WTC11 (cell line): ENCODE results near the gene TMED10. TPM values are rescaled to one million over a fixed set of nuclear protein-coding genes. Genes with fewer than 3 reads are reported as not detected.

ENCODE experiments used
- ATF1 ChIP-seq: sonication (generic); formaldehyde crosslinking; IDR thresholded peaks from 2 replicates; pipeline ENCODE4 v1.8.1; 2023; ENCODE audit warnings: mild to moderate bottlenecking, moderate library complexity, missing genetic modification reagents
- CREB1 ChIP-seq: sonication (generic); formaldehyde crosslinking; IDR thresholded peaks from 2 replicates; pipeline ENCODE4 v1.8.0; 2023; ENCODE audit warnings: mild to moderate bottlenecking, missing genetic modification reagents
- FOXJ3 ChIP-seq: sonication (generic); formaldehyde crosslinking; IDR thresholded peaks from 2 replicates; pipeline ENCODE4 v1.9.0; 2021; ENCODE audit warnings: missing genetic modification reagents, mild to moderate bottlenecking, borderline replicate concordance
- FOXP1 ChIP-seq: sonication (generic); formaldehyde crosslinking; IDR thresholded peaks from 2 replicates; pipeline ENCODE4 v1.8.0; 2022; ENCODE audit warnings: missing genetic modification reagents, mild to moderate bottlenecking, moderate library complexity, borderline replicate concordance
- GRHL2 ChIP-seq: fragments of 250-450 bp; sonication (Bioruptor Pico); IDR thresholded peaks from 2 replicates; pipeline ENCODE4 v1.8.0; 2022; ENCODE audit warnings: mild to moderate bottlenecking, moderate library complexity; ENCODE audit not compliant: insufficient replicate concordance, severe bottlenecking
- JUN ChIP-seq: sonication (generic); formaldehyde crosslinking; IDR thresholded peaks from 2 replicates; pipeline ENCODE4 v1.8.0; 2023; ENCODE audit warnings: mild to moderate bottlenecking, missing genetic modification reagents
- MYBL2 ChIP-seq: sonication (generic); formaldehyde crosslinking; IDR thresholded peaks from 2 replicates; pipeline ENCODE4 v1.8.1; 2023; ENCODE audit warnings: mild to moderate bottlenecking, moderate library complexity, missing genetic modification reagents
- NFE2L1 ChIP-seq: sonication (generic); formaldehyde crosslinking; IDR thresholded peaks from 2 replicates; pipeline ENCODE4 v1.8.1; 2023; ENCODE audit warnings: missing genetic modification reagents
- NR2C2 ChIP-seq: sonication (generic); formaldehyde crosslinking; IDR thresholded peaks from 2 replicates; pipeline ENCODE4 v1.8.0; 2022; ENCODE audit warnings: mild to moderate bottlenecking, missing genetic modification reagents
- SMAD3 ChIP-seq: sonication (generic); formaldehyde crosslinking; IDR thresholded peaks from 2 replicates; pipeline ENCODE4 v1.8.0; 2022; ENCODE audit warnings: missing genetic modification reagents, mild to moderate bottlenecking, borderline replicate concordance
- SP1 ChIP-seq: sonication (generic); formaldehyde crosslinking; conservative IDR thresholded peaks from 2 replicates; pipeline ENCODE4 v1.8.1; 2022; ENCODE audit warnings: missing genetic modification reagents
- TCF7 ChIP-seq: sonication (generic); formaldehyde crosslinking; IDR thresholded peaks from 2 replicates; pipeline ENCODE4 v1.8.0; 2022; ENCODE audit warnings: mild to moderate bottlenecking, low read depth, missing genetic modification reagents, moderate library complexity
- TP53 ChIP-seq: sonication (generic); formaldehyde crosslinking; IDR thresholded peaks from 2 replicates; pipeline ENCODE4 v1.8.1; 2023; ENCODE audit warnings: mild to moderate bottlenecking, missing genetic modification reagents
- ZBTB21 ChIP-seq: sonication (generic); formaldehyde crosslinking; IDR thresholded peaks from 2 replicates; pipeline ENCODE4 v1.8.1; 2023; ENCODE audit warnings: mild to moderate bottlenecking, missing genetic modification reagents, borderline replicate concordance
- ZNF219 ChIP-seq: sonication (generic); formaldehyde crosslinking; IDR thresholded peaks from 2 replicates; pipeline ENCODE4 v1.8.0; 2023; ENCODE audit warnings: missing genetic modification reagents, mild to moderate bottlenecking, borderline replicate concordance
- ZNF232 ChIP-seq: sonication (generic); formaldehyde crosslinking; IDR thresholded peaks from 2 replicates; pipeline ENCODE4 v1.8.0; 2022; ENCODE audit warnings: mild to moderate bottlenecking, missing genetic modification reagents
- total RNA-seq: library from RNA; stranded (reverse); gene quantifications from 3 replicates; pipeline ENCODE4 v1.2.3, GENCODE V29; 2021
- TF ChIP-seq, protein P1 (sequence below): fragments of 250-450 bp; sonication (Bioruptor Pico); IDR thresholded peaks from 2 replicates; pipeline ENCODE4 v1.9.0; 2021; ENCODE audit warnings: mild to moderate bottlenecking
- TF ChIP-seq, protein P2 (sequence below): sonication (generic); formaldehyde crosslinking; conservative IDR thresholded peaks from 2 replicates; pipeline ENCODE4 v1.8.1; 2023; ENCODE audit warnings: mild to moderate bottlenecking, low read depth, missing genetic modification reagents, moderate library complexity
- TF ChIP-seq, protein P3 (sequence below): sonication (generic); formaldehyde crosslinking; IDR thresholded peaks from 2 replicates; pipeline ENCODE4 v1.8.1; 2022; ENCODE audit warnings: mild to moderate bottlenecking, moderate library complexity, missing genetic modification reagents
- TF ChIP-seq, protein P4 (sequence below): sonication (generic); formaldehyde crosslinking; IDR thresholded peaks from 2 replicates; pipeline ENCODE4 v1.8.1; 2023; ENCODE audit warnings: mild to moderate bottlenecking, missing genetic modification reagents, moderate library complexity
- TF ChIP-seq, protein P5 (sequence below): sonication (generic); formaldehyde crosslinking; IDR thresholded peaks from 2 replicates; pipeline ENCODE4 v1.8.0; 2023; ENCODE audit warnings: missing genetic modification reagents
- TF ChIP-seq, protein P6 (sequence below): fragments of 250-450 bp; sonication (Bioruptor Pico); IDR thresholded peaks from 2 replicates; pipeline ENCODE4 v1.9.0; 2021; ENCODE audit warnings: mild to moderate bottlenecking, borderline replicate concordance
- TF ChIP-seq, protein P7 (sequence below): sonication (generic); formaldehyde crosslinking; IDR thresholded peaks from 2 replicates; pipeline ENCODE4 v1.8.1; 2023; ENCODE audit warnings: mild to moderate bottlenecking, missing genetic modification reagents

The TMED10 gene
- total RNA-seq, 1 experiment from 2014 or later, result 234 TPM

DNA sequence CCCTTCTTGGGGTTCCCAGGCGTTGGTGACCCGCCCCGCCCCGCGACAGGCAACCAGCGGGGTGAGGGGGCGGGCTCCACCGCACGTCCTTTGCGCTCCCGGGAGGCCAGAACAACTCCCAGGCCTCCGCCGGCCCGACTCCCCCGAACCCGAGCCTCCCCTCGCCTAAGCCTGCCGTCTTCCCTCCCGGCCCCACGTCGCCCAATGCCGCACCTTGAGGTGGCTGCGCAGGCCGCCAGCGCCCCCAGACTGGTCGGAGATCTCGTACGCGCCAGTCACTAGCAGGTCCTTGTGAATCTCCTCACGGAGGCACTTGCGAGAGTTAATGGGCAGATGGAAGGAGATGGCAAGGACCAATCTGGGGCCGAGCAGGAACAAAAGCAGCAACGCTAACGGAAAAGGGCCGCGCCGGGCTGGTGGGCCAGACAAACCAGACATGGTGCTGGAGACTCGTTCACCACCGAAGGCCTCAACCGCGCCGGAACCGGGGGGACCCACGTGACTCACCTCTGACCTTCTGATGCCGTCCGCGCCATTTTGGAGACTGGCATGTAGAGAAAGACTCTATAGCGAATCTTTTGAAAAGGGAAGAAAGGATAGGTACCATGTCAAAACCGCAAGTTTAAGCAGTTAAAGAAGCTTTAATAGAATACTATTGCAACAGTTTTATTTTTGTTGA, at the start of gene TMED10 (continued):
- TF ChIP-seq, protein P1, sequence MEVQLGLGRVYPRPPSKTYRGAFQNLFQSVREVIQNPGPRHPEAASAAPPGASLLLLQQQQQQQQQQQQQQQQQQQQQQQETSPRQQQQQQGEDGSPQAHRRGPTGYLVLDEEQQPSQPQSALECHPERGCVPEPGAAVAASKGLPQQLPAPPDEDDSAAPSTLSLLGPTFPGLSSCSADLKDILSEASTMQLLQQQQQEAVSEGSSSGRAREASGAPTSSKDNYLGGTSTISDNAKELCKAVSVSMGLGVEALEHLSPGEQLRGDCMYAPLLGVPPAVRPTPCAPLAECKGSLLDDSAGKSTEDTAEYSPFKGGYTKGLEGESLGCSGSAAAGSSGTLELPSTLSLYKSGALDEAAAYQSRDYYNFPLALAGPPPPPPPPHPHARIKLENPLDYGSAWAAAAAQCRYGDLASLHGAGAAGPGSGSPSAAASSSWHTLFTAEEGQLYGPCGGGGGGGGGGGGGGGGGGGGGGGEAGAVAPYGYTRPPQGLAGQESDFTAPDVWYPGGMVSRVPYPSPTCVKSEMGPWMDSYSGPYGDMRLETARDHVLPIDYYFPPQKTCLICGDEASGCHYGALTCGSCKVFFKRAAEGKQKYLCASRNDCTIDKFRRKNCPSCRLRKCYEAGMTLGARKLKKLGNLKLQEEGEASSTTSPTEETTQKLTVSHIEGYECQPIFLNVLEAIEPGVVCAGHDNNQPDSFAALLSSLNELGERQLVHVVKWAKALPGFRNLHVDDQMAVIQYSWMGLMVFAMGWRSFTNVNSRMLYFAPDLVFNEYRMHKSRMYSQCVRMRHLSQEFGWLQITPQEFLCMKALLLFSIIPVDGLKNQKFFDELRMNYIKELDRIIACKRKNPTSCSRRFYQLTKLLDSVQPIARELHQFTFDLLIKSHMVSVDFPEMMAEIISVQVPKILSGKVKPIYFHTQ (CRISPR knock-in tag), result no peak
- TF ChIP-seq NFE2L1 (CRISPR knock-in tag) (0 out of 2 replicates have a peak, but pooled peaks have one; percentile 44), SMAD3 (CRISPR knock-in tag) (no peak), NR2C2 (CRISPR knock-in tag) (peak; percentile 99), JUN (no peak), ZNF219 (CRISPR knock-in tag) (no peak), TCF7 (peak; percentile 76; the same call in 1 of the 2 replicates), ATF1 (no peak), CREB1 (CRISPR knock-in tag) (no peak), ZBTB21 (CRISPR knock-in tag) (peak; percentile 67; the same call in 1 of the 2 replicates), TP53 (peak; percentile 60; the same call in 1 of the 2 replicates), GRHL2 (CRISPR knock-in tag) (no peak), FOXP1 (peak; percentile 93), MYBL2 (CRISPR knock-in tag) (peak; percentile 79; the same call in 1 of the 2 replicates), SP1 (peak; percentile 67), ZNF232 (no peak), FOXJ3 (no peak)
- TF ChIP-seq, protein P2, sequence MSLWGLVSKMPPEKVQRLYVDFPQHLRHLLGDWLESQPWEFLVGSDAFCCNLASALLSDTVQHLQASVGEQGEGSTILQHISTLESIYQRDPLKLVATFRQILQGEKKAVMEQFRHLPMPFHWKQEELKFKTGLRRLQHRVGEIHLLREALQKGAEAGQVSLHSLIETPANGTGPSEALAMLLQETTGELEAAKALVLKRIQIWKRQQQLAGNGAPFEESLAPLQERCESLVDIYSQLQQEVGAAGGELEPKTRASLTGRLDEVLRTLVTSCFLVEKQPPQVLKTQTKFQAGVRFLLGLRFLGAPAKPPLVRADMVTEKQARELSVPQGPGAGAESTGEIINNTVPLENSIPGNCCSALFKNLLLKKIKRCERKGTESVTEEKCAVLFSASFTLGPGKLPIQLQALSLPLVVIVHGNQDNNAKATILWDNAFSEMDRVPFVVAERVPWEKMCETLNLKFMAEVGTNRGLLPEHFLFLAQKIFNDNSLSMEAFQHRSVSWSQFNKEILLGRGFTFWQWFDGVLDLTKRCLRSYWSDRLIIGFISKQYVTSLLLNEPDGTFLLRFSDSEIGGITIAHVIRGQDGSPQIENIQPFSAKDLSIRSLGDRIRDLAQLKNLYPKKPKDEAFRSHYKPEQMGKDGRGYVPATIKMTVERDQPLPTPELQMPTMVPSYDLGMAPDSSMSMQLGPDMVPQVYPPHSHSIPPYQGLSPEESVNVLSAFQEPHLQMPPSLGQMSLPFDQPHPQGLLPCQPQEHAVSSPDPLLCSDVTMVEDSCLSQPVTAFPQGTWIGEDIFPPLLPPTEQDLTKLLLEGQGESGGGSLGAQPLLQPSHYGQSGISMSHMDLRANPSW (CRISPR knock-in tag), result no peak
- TF ChIP-seq, protein P3, sequence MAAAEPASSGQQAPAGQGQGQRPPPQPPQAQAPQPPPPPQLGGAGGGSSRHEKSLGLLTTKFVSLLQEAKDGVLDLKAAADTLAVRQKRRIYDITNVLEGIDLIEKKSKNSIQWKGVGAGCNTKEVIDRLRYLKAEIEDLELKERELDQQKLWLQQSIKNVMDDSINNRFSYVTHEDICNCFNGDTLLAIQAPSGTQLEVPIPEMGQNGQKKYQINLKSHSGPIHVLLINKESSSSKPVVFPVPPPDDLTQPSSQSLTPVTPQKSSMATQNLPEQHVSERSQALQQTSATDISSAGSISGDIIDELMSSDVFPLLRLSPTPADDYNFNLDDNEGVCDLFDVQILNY (CRISPR knock-in tag), result 0 out of 2 replicates have a peak, but pooled peaks have one; percentile 23
- TF ChIP-seq, protein P4, sequence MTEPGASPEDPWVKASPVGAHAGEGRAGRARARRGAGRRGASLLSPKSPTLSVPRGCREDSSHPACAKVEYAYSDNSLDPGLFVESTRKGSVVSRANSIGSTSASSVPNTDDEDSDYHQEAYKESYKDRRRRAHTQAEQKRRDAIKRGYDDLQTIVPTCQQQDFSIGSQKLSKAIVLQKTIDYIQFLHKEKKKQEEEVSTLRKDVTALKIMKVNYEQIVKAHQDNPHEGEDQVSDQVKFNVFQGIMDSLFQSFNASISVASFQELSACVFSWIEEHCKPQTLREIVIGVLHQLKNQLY (CRISPR knock-in tag), result no peak
- TF ChIP-seq, protein P5, sequence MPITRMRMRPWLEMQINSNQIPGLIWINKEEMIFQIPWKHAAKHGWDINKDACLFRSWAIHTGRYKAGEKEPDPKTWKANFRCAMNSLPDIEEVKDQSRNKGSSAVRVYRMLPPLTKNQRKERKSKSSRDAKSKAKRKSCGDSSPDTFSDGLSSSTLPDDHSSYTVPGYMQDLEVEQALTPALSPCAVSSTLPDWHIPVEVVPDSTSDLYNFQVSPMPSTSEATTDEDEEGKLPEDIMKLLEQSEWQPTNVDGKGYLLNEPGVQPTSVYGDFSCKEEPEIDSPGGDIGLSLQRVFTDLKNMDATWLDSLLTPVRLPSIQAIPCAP (CRISPR knock-in tag), result peak; percentile 73; the same call in 1 of the 2 replicates
- TF ChIP-seq, protein P6, sequence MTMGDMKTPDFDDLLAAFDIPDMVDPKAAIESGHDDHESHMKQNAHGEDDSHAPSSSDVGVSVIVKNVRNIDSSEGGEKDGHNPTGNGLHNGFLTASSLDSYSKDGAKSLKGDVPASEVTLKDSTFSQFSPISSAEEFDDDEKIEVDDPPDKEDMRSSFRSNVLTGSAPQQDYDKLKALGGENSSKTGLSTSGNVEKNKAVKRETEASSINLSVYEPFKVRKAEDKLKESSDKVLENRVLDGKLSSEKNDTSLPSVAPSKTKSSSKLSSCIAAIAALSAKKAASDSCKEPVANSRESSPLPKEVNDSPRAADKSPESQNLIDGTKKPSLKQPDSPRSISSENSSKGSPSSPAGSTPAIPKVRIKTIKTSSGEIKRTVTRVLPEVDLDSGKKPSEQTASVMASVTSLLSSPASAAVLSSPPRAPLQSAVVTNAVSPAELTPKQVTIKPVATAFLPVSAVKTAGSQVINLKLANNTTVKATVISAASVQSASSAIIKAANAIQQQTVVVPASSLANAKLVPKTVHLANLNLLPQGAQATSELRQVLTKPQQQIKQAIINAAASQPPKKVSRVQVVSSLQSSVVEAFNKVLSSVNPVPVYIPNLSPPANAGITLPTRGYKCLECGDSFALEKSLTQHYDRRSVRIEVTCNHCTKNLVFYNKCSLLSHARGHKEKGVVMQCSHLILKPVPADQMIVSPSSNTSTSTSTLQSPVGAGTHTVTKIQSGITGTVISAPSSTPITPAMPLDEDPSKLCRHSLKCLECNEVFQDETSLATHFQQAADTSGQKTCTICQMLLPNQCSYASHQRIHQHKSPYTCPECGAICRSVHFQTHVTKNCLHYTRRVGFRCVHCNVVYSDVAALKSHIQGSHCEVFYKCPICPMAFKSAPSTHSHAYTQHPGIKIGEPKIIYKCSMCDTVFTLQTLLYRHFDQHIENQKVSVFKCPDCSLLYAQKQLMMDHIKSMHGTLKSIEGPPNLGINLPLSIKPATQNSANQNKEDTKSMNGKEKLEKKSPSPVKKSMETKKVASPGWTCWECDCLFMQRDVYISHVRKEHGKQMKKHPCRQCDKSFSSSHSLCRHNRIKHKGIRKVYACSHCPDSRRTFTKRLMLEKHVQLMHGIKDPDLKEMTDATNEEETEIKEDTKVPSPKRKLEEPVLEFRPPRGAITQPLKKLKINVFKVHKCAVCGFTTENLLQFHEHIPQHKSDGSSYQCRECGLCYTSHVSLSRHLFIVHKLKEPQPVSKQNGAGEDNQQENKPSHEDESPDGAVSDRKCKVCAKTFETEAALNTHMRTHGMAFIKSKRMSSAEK (CRISPR knock-in tag), result no peak
- TF ChIP-seq, protein P7, sequence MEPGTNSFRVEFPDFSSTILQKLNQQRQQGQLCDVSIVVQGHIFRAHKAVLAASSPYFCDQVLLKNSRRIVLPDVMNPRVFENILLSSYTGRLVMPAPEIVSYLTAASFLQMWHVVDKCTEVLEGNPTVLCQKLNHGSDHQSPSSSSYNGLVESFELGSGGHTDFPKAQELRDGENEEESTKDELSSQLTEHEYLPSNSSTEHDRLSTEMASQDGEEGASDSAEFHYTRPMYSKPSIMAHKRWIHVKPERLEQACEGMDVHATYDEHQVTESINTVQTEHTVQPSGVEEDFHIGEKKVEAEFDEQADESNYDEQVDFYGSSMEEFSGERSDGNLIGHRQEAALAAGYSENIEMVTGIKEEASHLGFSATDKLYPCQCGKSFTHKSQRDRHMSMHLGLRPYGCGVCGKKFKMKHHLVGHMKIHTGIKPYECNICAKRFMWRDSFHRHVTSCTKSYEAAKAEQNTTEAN (CRISPR knock-in tag), result peak; percentile 65; the same call in 1 of the 2 replicates
